Measurements from ENCODE around the gene MAN2A2. TPM values are rescaled to one million over a fixed set of nuclear protein-coding genes. Genes with fewer than 3 reads are reported as not detected.

MAN2A2 gene
- total RNA-seq, result 58.5 TPM

DNA sequence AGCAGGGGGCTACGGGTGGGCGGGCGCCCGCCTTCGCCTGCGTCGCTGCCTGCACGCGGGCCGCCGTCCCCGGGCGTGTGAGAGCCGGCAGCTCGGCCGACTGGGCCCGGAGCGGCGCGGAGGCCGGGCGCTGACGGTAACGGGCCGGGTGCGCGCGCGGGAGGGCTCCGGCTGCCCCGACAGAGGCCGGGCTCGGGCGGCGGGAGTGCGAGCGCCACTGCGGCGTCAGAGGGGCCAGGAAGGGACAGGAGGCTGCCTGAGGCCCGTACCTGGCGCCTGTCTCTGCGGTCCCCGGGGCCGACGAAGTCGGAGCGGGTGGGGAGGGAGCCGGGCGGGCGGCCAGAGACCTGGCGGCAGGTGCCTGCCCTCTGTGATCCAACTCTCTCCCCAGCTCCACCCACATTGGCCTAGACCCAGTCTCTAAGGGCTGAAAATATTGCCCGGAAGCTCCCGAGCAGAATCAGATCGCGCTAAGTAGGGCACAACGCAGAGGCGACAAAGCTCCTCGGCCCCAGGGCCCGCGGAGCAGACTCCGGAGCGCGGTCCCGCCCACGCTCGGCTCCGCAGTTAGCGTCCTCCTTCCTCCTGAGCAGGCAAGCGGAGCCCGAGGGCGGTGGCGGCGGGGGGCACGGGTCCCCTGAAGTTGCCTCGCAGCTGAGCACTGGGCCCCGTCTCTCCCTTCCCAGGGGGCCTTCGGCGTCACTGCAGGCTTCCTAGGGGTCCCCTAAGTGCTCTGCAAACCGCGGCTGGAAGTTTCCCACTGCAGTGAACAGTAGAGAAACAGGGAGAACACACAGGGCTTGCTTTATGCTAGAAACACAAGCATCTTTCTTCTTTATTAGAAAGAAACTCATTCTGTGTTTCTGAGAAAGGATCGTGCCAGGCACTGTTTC, at the start of gene MAN2A2:
TSS of gene MAN2A2 (plus strand) at position 463 of the 893 bp plus-strand sequence. CDS start 906 bp downstream, outside the sequence.
- peak; percentile 60 for DNase-seq (ENCODE audit: low spot score)

DNA sequence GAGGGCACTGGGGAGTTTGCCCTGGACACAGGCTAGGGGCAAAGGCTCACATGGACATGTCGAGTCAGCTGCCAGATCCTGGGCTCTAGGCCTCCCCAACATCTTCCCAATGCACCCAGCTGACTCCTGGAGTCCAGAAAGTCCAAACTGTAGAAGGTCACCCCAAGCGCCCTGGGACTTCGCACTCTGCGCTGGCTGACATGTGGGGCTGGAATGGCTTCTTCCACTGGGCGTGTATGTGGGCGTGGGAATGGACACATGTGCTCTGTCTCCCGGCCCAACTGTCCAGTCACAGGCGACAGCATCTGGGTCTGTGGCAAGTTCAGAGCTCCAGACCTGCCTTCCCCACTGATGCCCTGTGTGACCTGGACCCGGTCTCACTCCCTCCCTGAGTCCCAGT, 48.0 kb upstream of the MAN2A2 start:
- no peak for DNase-seq (ENCODE audit: low spot score)

- DNase-seq (ENCODE audit: low spot score), result no peak
Measured at GRCh38 chr15:90857337-90857736, 45.8 kb upstream of the MAN2A2 start.

DNA sequence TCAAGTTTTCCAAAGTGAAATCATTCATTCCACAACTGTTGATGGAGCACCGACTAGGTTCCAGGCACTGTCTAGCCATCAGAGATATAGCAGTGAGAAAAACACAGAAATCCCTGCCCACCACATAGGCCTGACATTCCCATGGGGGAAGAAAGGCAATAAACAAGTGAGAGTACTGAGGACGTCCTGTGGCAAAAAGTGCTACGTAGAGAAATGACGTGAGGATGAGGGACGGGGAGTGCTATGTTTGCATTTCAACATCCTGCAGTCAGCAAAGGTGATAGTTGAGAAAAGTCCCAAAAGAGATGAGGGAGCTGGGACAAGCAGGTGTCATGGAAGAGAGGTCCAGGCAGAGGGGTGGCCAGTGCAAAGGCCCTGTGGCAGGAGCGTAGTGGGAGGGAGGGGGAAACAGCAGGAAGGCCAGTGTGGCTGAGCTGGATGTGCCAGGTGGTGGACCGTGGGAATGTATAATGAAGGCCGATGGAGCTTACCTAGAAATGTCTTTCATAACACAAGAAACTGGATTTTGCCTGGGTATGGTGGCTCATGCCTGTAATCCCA, 45.1 kb upstream of the MAN2A2 start:
- no peak for DNase-seq (ENCODE audit: low spot score)

GRCh38 chr15:90859234-90860131, 43.6 kb upstream of the MAN2A2 start:
- no peak for DNase-seq (ENCODE audit: low spot score)

DNA sequence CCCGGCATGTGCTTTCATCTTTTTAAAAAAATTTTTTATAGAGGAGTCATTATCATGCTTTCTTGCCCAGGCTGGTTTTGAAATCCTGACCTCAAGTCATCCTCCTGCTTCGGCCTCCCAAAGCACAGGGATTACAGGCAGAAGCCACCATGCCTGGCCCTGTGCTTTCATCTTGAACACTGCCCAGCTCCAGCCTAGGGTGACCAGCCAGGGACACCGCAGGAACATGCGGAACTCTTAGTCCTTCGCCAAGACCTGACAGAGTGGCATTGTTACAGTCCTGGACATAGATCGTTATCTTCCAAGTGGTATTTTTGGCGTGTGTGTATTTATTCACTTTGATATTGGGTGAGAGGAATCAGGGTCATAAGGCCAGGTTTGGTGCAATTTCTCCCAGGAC, 42.7 kb upstream of the MAN2A2 start:
- no peak for DNase-seq (ENCODE audit: low spot score)

DNA sequence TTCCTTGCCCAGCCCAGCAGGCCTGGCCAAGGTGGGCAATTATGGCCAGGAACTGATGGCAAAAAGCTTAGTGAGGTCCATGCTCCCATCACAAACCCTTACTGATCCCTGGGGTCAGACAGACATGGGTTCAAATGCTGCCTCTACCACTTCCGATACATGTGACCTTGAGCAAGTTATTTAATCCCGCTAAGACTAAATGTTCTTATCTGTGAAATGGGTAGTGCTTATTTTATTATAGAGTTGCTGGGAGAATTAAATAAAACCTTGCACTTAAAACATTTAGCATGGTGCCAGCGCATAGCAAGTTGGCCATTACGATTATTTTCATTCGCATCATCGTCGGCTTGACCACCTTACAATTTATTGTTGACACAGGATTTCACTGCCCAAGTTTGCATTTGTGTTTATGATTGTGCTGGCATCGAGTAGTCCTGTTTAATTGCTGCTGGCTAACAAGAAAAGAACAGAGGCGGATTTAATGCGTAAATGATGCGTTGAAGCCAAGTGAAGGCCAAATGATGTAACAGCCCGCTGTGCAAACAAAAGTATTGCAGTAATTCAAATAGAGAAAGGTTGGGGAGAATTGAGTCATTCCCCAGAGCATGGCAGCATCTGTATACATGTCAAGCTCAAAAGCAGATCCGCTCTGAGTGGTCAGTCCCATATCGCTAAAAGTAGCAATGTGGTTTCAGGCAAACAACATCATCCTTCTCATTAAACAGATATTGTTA, 42.0 kb upstream of the MAN2A2 start:
- no peak for DNase-seq (ENCODE audit: low spot score)

DNA sequence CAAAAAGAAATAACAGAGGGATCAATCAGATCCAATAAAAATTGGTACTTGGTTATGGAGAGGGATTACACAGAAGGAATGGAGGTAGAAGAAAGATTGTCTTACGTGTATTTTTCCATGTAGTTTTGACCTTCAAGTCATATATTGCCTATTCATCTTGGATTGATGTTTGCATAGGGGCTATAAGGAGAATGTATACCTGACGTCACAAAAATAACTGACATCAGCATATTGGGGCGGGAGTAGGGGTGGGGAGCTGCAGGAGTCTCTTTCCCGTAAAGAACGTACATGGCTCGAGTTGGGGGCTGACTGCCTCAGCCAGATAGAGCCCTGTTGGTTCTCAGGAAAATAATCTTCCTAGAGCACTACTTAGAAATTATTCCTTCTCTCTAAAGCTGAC, 40.6 kb upstream of the MAN2A2 start:
- no peak for DNase-seq (ENCODE audit: low spot score)

GRCh38 chr15:90862964-90863778, 39.9 kb upstream of the MAN2A2 start:
- DNase-seq (ENCODE audit: low spot score), result no peak

GRCh38 chr15:90863987-90864386, 39.1 kb upstream of the MAN2A2 start:
- no peak for DNase-seq (ENCODE audit: low spot score)

DNA sequence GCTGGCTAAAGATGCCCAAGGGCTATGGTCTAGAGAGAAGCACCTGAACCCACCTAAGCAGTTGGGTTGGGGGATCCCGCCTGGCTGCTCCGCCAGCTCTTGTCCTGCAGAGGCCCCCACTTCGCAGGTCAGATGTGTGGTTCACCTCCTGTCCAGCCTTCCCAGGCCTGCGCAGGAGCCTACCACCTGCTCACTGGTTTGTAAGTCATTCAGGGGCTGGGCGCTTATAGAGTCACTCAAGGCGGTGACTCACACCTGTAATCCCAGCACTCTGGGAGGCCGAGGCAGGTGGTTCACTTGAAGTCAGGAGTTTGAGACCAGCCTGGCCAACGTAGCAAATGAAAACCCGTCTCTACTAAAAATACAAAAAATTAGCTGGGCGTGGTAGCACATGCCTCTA, 38.6 kb upstream of the MAN2A2 start:
- no peak for DNase-seq (ENCODE audit: low spot score)

DNA sequence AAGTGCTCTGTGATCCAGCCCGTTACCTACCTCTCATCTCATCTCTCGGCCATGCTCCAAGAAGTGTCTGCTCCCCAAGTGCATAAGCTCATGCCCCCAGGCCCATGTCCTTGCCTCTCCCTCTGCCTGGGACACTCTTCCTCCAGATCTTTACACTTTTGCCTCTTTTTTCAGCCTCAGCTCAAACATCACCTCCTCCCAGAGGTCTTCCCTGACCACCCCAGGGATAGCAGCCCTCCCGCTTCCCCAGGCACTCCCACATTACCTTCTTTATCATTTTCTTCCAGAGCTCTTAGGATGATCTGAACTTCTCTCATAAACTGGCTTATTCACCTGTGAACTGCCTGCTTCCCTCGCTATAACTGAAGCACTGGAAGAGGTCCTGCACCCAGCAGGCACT, 37.4 kb upstream of the MAN2A2 start:
- no peak for DNase-seq (ENCODE audit: low spot score)

GRCh38 chr15:90866161-90866715, 36.9 kb upstream of the MAN2A2 start:
- DNase-seq (ENCODE audit: low spot score), result no peak

DNA sequence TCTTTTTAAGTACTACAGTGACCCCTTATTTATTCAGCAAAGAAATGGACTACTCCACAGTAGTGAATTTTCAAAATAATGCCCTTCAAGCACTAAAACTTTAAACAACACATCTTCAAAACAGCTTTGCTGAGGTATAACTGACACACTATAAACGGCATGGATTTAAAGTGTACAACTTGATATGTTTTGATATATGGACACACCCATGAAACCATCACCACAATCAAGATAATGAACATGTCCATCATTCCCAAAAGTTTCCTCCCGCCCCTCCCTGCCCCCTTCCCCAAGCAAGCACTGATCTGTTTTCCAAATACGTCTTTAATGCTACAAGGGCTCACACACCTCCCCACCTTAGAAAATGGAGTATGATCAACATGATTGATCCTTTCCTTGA, 36.3 kb upstream of the MAN2A2 start:
- no peak for DNase-seq (ENCODE audit: low spot score)

GRCh38 chr15:90868261-90868689, 34.8 kb upstream of the MAN2A2 start, which contains the start of gene FURIN:
Gene FURIN (plus strand): TSS chr15:90868588. CDS start chr15:90875741, 7,153 bp downstream.
- DNase-seq (ENCODE audit: low spot score), result no peak

GRCh38 chr15:90869140-90869541, 34.0 kb upstream of the MAN2A2 start:
- DNase-seq (ENCODE audit: low spot score), result no peak

GRCh38 chr15:90869601-90870353, 33.3 kb upstream of the MAN2A2 start:
- DNase-seq (ENCODE audit: low spot score), result no peak

DNA sequence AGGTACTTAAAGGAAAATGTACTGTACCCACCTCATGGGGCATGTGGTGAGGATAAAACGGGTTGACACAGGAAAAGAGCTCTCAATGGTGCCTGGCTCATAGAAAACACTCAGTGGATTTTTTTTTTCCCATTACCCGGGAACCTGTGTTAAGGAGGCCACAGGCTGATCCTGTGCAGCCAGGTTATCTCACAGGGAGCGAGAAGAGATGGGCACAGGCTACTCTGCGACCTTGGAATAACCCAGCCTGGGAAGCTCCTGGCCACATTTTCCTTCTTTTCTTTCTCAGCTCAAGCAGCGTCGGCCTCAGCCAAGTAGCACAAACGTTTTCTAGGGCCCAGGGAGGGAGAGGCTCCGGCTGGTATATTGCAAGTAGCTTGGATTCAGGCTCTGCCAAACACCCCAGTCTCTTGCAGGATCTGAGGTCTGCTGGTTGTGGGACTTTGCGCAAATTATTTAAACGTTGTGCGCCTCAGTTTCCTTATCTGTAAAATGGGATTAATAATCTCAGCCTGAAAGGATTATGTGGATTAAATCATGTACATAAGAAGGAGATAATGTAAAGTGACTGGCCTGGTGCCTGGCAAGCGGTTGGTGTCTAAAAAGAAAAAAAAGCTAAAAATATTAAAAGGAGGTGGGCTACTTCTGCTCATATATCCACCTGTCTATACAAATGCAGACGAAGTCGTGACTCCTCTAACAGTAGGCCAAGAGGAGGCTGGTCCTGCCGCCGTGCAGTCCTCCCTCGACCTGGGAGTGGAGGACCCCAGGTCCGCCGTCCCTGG, 32.6 kb upstream of the MAN2A2 start:
- DNase-seq (ENCODE audit: low spot score), result no peak
